GM06990 (cell line): ENCODE data around the gene JAZF1.

Experiments used
- DNase-seq: peaks from one replicate; pipeline ENCODE4 v3.0.0-alpha.2; 2011; ENCODE audit not compliant: insufficient read length; ENCODE audit errors: extremely low read depth
- H3K27me3 ChIP-seq: replicated peaks from 2 replicates; pipeline ENCODE4 v1.6.0; 2011; ENCODE audit warnings: low read length; ENCODE audit not compliant: control insufficient read depth, insufficient read depth
- H3K36me3 ChIP-seq: 2 replicates; pipeline ENCODE4 v1.5.1; 2011; ENCODE audit warnings: low read length; ENCODE audit not compliant: control insufficient read depth, insufficient read depth
- H3K4me3 ChIP-seq: replicated peaks from 2 replicates; pipeline ENCODE4 v1.5.1; 2011; ENCODE audit warnings: low read depth, mild to moderate bottlenecking, control low read depth, low read length
- CTCF ChIP-seq: IDR thresholded peaks from 2 replicates; pipeline ENCODE4 v1.5.1; 2011; ENCODE audit warnings: low read length, control low read depth, mild to moderate bottlenecking, inconsistent platforms; ENCODE audit not compliant: insufficient read depth, poor library complexity, severe bottlenecking

Gene JAZF1

GRCh38 chr7:27998382-27998781 lies 182.2 kb downstream of the JAZF1 start:
- peaks cover 1% of the 10 kb centered on the region for H3K27me3 ChIP-seq
- TF ChIP-seq CTCF = no peak
- H3K4me3 ChIP-seq = no peak overlapping the region
- no peaks in the 10 kb centered on the region for H3K36me3 ChIP-seq
- DNase-seq = no peak

GRCh38 chr7:27997188-27997707 lies 183.3 kb downstream of the JAZF1 start:
- no peak for TF ChIP-seq CTCF
- H3K36me3 ChIP-seq = no peaks in the 10 kb centered on the region
- no peak overlapping the region for H3K4me3 ChIP-seq
- H3K27me3 ChIP-seq = peaks cover 1% of the 10 kb centered on the region
- no peak for DNase-seq

- Histone ChIP-seq H3K36me3 (no peaks in the 10 kb centered on the region), H3K27me3 (peaks cover 1% of the 10 kb centered on the region), H3K4me3 (no peak overlapping the region)
- TF ChIP-seq CTCF = no peak
- no peak for DNase-seq
Observed at GRCh38 chr7:27996141-27996540, 184.5 kb downstream of the JAZF1 start.

- Histone ChIP-seq H3K27me3 (peaks cover 1% of the 10 kb centered on the region), H3K4me3 (no peak overlapping the region), H3K36me3 (no peaks in the 10 kb centered on the region)
- no peak for DNase-seq
- TF ChIP-seq CTCF = no peak
Observed at GRCh38 chr7:27995228-27995627, 185.4 kb downstream of the JAZF1 start.

- peaks cover 1% of the 10 kb centered on the region for H3K27me3 ChIP-seq
- H3K36me3 ChIP-seq = no peaks in the 10 kb centered on the region
- DNase-seq = no peak
- no peak overlapping the region for H3K4me3 ChIP-seq
- no peak for TF ChIP-seq CTCF
Observed at GRCh38 chr7:27994639-27995038, 186.0 kb downstream of the JAZF1 start.

GRCh38 chr7:27992755-27993493 lies 187.7 kb downstream of the JAZF1 start:
- no peak for TF ChIP-seq CTCF
- no peak for DNase-seq
- Histone ChIP-seq H3K4me3 (no peak overlapping the region), H3K27me3 (peaks cover 1% of the 10 kb centered on the region), H3K36me3 (no peaks in the 10 kb centered on the region)
